Fibroblast of lung (primary cell): ENCODE results near the gene PPBP.

Experiments
- EZH2 ChIP-seq: IDR thresholded peaks from 2 replicates; pipeline ENCODE4 v1.5.1; 2012; ENCODE audit warnings: low read length, control low read depth, mild to moderate bottlenecking; ENCODE audit errors: missing control alignments
- TF ChIP-seq, protein P1 (sequence below), 2 donors: IDR thresholded peaks in 1 of 2; conservative IDR thresholded peaks in 1 of 2; 1 replicate in 1 of 2; 2 replicates in 1 of 2; pipeline ENCODE4 v1.5.1; 2011 to 2012; ENCODE audit warnings: low read length in 2 of 2, control low read depth in 1 of 2, inconsistent platforms in 1 of 2, low read depth in 1 of 2, mild to moderate bottlenecking in 1 of 2

DNA sequence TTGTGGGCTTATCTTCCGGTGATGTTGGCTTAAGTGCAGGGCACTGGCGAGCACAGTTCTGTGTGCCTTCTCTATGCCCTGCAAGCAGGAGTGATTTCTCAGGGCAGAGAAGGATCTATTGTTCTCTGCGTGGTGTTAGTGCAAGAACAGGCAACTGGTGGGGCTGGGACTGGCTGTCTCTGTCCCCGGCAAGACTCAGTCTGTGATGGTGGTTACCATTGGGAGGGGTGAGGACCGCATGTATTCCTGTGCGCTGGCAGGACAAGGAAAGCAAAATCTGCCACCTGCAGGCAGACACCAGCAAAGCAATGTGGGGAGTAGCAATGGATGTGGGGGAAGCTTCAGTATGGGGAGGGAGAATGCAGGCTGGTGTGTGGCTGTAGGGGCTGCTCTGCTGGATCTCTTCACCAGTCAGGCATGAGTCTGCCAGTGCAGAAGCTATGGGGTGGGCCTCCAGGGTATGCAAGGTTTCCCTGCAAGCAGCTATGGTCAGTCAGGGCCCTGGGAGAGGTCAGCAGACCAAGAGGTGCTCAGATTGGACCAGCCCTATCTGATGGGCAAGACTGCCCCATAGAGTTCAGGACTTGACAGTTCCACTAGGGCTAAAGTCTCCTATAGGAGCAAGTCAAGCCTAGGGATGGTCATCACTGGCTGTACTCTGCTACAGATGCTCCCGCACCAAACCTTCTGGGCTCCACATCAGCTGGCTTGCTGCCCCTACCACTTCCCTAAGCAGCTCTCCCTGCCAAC lies 23.0 kb downstream of the PPBP start:
- TF ChIP-seq, protein P1, sequence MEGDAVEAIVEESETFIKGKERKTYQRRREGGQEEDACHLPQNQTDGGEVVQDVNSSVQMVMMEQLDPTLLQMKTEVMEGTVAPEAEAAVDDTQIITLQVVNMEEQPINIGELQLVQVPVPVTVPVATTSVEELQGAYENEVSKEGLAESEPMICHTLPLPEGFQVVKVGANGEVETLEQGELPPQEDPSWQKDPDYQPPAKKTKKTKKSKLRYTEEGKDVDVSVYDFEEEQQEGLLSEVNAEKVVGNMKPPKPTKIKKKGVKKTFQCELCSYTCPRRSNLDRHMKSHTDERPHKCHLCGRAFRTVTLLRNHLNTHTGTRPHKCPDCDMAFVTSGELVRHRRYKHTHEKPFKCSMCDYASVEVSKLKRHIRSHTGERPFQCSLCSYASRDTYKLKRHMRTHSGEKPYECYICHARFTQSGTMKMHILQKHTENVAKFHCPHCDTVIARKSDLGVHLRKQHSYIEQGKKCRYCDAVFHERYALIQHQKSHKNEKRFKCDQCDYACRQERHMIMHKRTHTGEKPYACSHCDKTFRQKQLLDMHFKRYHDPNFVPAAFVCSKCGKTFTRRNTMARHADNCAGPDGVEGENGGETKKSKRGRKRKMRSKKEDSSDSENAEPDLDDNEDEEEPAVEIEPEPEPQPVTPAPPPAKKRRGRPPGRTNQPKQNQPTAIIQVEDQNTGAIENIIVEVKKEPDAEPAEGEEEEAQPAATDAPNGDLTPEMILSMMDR (conservative IDR thresholded peaks at IDR 0.05 in 1 of 2, IDR thresholded peaks at IDR 0.05 in 1 of 2; ENCODE audit: low read depth in 1 of 2, low read length in 2 of 2) = peak; percentile 22 to 30
- no peak for TF ChIP-seq EZH2
